Measurements from ENCODE around the gene MEGF10.
"Not testable (repeated sequence)": the region's sequence is repeated elsewhere in the genome, so short reads cannot be mapped to it uniquely, and the experiment has no call there.

MEGF10 gene

DNA sequence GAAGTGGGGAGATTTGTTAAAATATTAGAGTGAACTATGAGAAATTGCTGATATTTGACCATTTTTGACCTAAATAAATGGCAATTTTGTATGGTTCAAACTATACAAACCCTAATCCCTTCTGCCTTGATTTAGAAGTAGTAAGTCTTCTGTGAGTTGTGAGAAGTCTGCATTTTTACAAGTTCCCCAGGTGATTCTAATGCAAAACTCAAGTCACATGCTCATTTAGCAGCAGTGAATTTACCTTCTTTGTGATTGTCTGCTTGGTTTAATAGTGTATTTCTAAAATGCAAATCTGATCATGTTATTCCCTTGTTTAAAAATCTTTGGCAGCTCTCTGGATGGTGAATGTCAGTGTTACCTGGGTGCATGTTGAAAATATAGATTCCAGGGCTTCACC, 2.8 kb downstream of the MEGF10 start:
- ATAC-seq: no peak
- Mint-ChIP-seq H3K4me3 (no peak overlapping the region), H3K4me1 (peaks cover 5% of the 10 kb centered on the region)

DNA sequence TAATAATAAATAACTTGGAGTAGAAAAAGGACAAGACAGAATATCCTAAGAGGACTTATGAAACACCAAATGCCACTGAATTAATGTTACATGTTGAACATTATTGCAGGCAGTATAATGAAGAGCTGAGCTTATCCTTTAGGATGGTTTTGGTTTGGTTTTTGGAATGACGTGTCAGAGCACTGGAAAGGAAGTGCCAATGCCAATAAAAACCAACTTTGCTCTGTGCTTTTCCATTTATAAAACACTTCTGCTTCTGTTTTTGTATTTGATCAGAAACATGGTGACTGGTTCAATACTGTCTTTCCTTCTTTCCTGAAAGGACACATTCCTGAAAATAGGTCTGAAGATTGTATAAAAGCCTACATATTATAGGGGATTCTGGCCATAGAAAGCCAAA, 4.2 kb downstream of the MEGF10 start:
- H3K4me3 Mint-ChIP-seq: no peak overlapping the region
- no peaks in the 10 kb centered on the region for H3K9me3 Mint-ChIP-seq
- no peaks in the 10 kb centered on the region for H3K36me3 Mint-ChIP-seq
- DNase-seq (ENCODE audit: low spot score in 2 of 2): no peak
- H3K27ac Mint-ChIP-seq: no peak overlapping the region
- peaks cover 5% of the 10 kb centered on the region for H3K4me1 Mint-ChIP-seq
- ATAC-seq: no peak

More for the DNA sequence above, 2.8 kb downstream of the MEGF10 start:
- no peaks in the 10 kb centered on the region for H3K36me3 Mint-ChIP-seq
- no peak overlapping the region for H3K27ac Mint-ChIP-seq
- no peaks in the 10 kb centered on the region for H3K9me3 Mint-ChIP-seq
- DNase-seq (ENCODE audit: low spot score in 2 of 2): no peak

DNA sequence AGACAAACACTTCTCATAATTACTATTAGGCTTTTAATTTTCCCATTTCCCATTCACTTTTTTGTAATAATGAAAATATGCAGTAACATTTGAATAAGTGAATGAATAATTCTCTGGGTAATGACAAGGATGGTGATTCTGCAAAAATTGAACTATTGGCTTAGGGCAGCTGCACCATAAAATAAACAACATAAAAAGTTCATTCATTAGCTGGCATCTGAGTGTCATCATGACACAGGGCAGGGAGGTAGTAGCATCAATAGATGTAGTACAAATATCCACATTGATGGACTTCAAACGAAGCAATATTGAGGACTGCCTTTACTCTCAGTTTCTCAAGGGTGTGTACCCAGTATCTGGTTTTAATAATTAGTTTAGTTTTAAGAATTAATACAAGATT, 4.9 kb downstream of the MEGF10 start:
- ATAC-seq (no peak), DNase-seq (ENCODE audit: low spot score in 2 of 2) (no peak)
- H3K4me1 Mint-ChIP-seq: peaks cover 5% of the 10 kb centered on the region
- H3K9me3 Mint-ChIP-seq: no peaks in the 10 kb centered on the region
- no peaks in the 10 kb centered on the region for H3K36me3 Mint-ChIP-seq
- no peak overlapping the region for H3K4me3 Mint-ChIP-seq
- H3K27ac Mint-ChIP-seq: no peak overlapping the region

DNA sequence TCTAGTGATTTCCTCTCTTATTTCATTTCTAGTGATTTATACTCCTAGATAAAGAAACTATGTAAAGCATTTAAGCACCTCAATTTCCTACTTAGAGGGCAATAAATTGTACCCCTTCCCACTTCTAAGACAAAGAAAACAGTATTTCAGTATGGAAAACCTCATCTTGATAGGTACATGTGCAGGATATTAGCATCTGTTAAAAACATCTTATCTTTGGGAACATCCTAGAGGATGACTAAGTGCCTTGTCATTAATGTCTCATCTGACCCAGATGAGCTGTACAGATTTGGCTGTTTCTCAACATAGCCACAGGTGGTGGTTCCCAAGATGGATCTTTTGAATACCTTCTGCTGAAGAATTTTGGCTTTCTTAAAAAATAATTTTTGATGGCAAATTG, 5.7 kb downstream of the MEGF10 start:
- Mint-ChIP-seq H3K27ac (no peak overlapping the region), H3K9me3 (no peaks in the 10 kb centered on the region), H3K4me1 (peaks cover under 1% of the 10 kb centered on the region), H3K4me3 (no peak overlapping the region), H3K36me3 (no peaks in the 10 kb centered on the region)
- DNase-seq (ENCODE audit: low spot score in 2 of 2) (no peak), ATAC-seq (no peak)

DNA sequence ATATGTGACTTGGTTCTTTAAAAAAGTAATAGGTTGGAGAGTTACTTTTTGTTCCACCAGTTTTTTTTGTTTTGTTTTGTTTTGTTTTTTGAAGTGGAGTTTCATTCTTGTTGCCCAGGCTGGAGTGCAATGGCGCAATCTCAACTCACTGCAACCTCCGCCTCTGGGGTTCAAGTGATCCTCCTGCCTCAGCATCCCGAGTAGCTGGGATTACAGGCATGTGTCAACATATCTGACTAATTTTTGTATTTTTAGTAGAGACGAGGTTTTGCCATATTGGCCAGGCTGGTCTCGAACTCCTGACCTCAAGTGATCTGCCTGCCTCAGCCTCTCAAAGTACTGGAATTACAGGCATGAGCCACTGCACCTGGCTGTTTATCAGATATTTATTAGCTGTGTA, 6.3 kb downstream of the MEGF10 start:
- not testable (repeated sequence) for ATAC-seq; H3K36me3 Mint-ChIP-seq; DNase-seq (ENCODE audit: low spot score in 2 of 2); H3K4me3 Mint-ChIP-seq; H3K27ac Mint-ChIP-seq; H3K4me1 Mint-ChIP-seq; H3K9me3 Mint-ChIP-seq

DNA sequence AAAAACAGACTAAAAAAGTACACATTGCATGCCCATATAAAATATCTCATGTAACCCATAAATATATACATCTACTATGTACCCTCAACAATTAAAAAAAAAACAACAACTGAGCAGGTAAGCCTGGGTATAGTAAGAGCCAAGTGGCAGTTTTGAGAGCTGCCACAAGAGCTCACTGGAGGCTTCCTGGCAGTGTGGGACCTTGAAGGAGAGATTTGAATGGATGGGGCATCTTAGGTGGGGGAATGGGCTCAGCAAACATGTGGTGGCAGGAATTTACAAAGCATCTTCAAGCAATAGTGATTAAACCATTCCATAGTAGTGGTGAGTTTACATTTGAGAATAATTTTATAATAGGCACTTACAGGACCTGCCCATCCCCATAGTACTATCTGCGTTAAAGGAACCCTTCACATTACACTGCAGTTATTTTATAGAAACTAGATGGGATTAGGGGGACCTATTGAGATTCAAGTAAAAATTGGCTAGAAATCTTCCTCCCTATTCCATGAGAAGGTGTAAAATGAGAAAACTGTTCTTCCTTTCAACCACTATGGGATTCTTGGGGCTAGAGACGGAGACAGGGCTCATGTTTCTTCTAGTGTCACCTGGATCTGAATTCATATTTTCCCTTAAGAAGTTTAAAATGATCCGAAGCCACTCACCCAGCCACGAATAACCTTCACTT, 6.9 kb downstream of the MEGF10 start:
- Mint-ChIP-seq H3K27ac (no peak overlapping the region), H3K4me1 (no peaks in the 10 kb centered on the region), H3K4me3 (no peak overlapping the region), H3K36me3 (no peaks in the 10 kb centered on the region), H3K9me3 (no peaks in the 10 kb centered on the region)
- ATAC-seq: no peak
- no peak for DNase-seq (ENCODE audit: low spot score in 2 of 2)

DNA sequence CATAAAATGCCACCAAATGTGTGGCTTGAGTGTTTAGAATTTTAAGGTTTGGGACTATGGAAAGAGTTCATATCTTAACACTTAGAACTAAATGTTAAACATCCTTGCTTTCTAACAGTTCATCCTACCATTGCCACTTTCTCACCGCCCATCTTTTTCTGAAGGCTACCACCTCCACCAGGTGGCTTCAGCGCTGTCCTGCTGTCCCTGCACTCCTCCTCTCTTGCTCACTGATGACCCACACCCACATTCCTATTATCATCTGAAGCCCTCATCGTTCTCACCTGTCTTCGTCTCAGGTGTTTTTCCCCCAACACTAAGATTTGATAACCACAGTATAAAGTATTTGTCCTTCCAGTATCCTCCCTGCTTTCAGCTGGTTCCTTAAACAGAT, 7.4 kb downstream of the MEGF10 start:
- ATAC-seq: no peak
- H3K4me3 Mint-ChIP-seq: no peak overlapping the region
- no peaks in the 10 kb centered on the region for H3K36me3 Mint-ChIP-seq
- H3K27ac Mint-ChIP-seq: no peak overlapping the region
- H3K9me3 Mint-ChIP-seq: no peaks in the 10 kb centered on the region
- H3K4me1 Mint-ChIP-seq: no peaks in the 10 kb centered on the region
- DNase-seq (ENCODE audit: low spot score in 2 of 2): no peak

DNA sequence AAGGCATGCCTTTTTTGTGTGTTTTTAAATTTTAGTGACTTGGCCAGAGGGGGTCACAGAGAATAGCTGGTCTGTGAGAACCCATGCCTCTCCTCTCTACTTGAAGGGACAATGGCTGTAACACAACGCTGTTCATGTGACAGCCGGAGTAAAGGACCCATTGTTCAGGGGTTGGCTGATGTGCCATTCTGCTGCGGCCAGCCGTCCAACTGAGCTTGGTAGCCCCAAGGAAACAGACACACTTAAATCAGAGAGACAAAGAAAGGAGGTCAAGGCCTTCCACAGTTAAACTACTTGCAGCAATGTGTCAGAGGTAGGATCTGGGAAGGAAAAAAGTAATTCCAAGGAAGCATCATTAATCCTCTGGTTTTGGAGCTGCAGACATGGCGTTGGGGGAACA, 8.1 kb downstream of the MEGF10 start:
- Mint-ChIP-seq H3K27ac (no peak overlapping the region), H3K9me3 (no peaks in the 10 kb centered on the region), H3K4me1 (no peaks in the 10 kb centered on the region), H3K36me3 (no peaks in the 10 kb centered on the region), H3K4me3 (no peak overlapping the region)
- ATAC-seq: peak; percentile 19
- DNase-seq (ENCODE audit: low spot score in 2 of 2): no peak

DNA sequence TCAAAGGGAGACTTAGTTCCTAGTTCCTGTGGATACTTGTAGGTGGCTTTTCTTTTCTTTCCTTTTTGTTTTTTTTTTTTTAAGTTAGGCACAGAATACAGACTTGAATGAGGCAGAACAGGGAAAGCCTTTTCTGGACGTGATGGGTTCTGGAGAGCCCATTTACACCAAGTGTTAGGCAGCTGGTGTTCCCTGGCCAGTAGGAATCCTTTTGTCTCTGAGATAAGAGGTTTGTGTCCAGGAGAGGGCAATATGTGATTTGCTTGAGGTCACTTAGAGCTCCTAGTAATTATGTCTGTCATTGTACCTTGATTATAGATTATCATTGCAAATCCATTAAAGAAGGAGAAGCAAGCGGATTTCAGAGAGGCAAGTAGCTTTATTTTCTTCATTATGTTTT, 9.1 kb downstream of the MEGF10 start:
- DNase-seq (ENCODE audit: low spot score in 2 of 2) (no peak), ATAC-seq (no peak)
- Mint-ChIP-seq H3K36me3 (no peaks in the 10 kb centered on the region), H3K4me3 (no peak overlapping the region), H3K4me1 (no peaks in the 10 kb centered on the region), H3K27ac (no peak overlapping the region), H3K9me3 (no peaks in the 10 kb centered on the region)

DNA sequence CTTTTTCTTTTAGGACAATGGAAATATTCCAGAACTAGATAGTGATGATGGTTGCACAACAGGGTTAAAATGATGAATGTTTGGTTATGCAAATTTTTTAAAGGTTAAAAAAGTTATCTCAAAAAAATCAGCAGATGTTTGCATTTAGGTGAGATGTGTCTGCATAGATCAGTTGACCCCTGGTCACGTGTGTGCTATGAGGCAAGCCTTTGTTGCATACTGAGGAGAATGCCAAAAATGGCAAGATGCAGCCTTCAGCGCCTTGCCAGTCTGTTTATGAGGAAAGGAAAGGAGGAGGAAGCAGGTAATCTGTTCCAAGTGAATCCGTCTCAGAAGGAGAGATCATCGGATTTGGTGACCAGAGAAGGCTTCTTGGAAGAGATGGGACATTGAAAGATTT, 11.9 kb downstream of the MEGF10 start:
- DNase-seq (ENCODE audit: low spot score in 2 of 2) (no peak), ATAC-seq (no peak)
- H3K9me3 Mint-ChIP-seq: no peaks in the 10 kb centered on the region
- no peaks in the 10 kb centered on the region for H3K36me3 Mint-ChIP-seq
- no peaks in the 10 kb centered on the region for H3K4me1 Mint-ChIP-seq
- H3K4me3 Mint-ChIP-seq: no peak overlapping the region
- no peak overlapping the region for H3K27ac Mint-ChIP-seq

DNA sequence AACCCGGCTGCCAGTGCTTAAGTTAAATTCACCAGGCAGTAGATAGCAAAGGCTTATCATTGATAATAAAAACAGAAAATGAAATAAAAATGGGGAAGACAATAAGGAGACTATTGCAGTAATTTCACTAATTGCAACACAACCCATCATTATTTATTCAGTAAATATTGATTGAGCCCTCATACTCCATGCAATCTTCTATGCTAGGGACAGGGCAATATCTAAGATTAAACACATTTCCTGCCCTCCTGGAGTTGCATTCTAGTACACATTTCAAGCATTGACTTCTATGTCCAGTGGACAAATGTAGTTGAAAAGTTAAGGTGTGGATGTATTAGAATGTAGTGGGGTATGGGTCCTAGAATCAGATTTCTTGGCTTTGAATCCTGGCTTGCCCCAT, 12.8 kb downstream of the MEGF10 start:
- H3K4me1 Mint-ChIP-seq: no peaks in the 10 kb centered on the region
- H3K4me3 Mint-ChIP-seq: no peak overlapping the region
- no peak for DNase-seq (ENCODE audit: low spot score in 2 of 2)
- no peaks in the 10 kb centered on the region for H3K36me3 Mint-ChIP-seq
- ATAC-seq: no peak
- H3K9me3 Mint-ChIP-seq: no peaks in the 10 kb centered on the region
- no peak overlapping the region for H3K27ac Mint-ChIP-seq

DNA sequence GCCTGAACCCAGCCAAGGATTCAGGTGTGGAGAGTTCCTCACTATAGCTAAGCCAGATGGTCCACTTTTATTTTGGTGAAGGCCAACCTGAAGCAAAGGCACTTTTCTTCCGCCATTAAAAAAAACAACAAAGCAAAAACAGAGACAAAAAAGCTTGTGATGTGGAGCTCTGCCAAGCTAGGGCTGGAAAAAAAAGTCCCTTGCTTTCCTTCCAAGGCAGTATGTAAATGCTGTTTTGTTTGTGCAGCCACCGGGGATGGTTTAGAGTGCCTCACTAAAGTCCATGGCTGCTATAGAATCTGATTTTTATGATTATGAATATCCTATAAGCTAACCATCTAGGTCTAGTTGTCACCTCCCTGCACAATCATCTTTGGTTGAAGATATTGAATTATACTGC, 14.9 kb downstream of the MEGF10 start:
- H3K4me1 Mint-ChIP-seq: no peaks in the 10 kb centered on the region
- H3K27ac Mint-ChIP-seq: no peak overlapping the region
- DNase-seq (ENCODE audit: low spot score in 2 of 2): no peak
- no peak overlapping the region for H3K4me3 Mint-ChIP-seq
- H3K36me3 Mint-ChIP-seq: no peaks in the 10 kb centered on the region
- no peak for ATAC-seq
- H3K9me3 Mint-ChIP-seq: no peaks in the 10 kb centered on the region

DNA sequence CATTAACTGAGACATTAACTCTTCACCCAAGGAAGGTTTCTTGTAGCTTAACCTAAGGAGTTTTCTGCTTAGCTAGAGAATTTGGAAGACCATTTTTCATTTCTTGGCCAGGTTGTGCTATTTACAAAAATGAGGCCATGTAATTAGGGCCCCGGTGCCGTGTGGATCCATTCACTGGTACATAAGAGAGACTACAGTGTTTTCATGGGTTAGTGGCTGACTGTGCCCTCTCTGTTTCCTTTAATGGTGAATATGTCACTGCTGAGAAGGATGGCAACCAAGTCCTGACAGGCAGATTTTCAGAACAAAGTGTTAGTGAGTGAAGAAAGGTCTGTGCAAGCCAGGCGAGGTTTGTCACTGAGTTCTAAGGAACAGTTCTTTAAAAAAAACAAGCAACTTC, 15.4 kb downstream of the MEGF10 start:
- no peaks in the 10 kb centered on the region for H3K4me1 Mint-ChIP-seq
- no peak for ATAC-seq
- no peak overlapping the region for H3K4me3 Mint-ChIP-seq

DNA sequence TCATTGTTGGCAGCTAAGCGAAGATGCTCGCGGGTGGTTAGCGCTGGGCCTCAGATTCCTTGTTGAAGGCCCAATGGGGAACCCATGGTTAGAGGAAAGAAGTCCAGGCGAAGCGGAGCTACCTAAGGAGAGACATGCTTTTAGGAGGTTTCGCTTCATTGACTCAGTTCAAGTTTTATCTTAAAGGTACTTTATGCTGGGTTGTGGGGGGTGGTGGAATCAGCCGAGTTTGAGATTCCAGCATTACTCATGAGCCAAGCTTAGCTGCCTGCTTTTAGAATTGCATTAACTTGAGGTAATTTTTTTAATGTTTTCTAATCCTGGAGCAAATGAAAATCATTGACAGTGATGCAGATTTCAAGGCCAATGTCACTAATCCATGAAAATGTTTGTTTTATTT, 16.1 kb downstream of the MEGF10 start:
- H3K36me3 Mint-ChIP-seq: no peaks in the 10 kb centered on the region

More for the DNA sequence above, 15.4 kb downstream of the MEGF10 start:
- H3K9me3 Mint-ChIP-seq: no peaks in the 10 kb centered on the region
- no peak overlapping the region for H3K27ac Mint-ChIP-seq
- H3K36me3 Mint-ChIP-seq: no peaks in the 10 kb centered on the region
- no peak for DNase-seq (ENCODE audit: low spot score in 2 of 2)

DNA sequence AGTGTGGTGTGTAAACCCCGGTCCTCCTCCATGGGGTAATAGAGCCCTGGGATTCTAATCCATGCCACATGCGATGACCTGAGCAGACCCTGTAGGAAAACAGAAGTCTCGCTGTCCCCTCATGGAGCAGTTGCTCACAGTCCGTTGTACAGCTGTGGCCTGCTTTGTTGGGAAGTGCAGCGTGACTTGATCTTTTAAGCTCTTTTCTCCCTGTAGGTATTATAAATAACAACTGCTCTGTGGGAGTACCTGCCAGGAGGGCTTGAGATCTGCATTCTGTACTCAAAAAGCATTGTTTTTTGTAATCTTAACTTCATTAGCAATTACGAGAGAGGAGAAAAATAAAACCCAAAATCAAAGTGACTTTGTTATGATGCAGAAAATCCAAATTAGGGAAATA, 17.3 kb downstream of the MEGF10 start:
- DNase-seq (ENCODE audit: low spot score in 2 of 2): no peak
- H3K4me3 Mint-ChIP-seq: no peak overlapping the region
- H3K9me3 Mint-ChIP-seq: no peaks in the 10 kb centered on the region
- no peaks in the 10 kb centered on the region for H3K36me3 Mint-ChIP-seq
- H3K27ac Mint-ChIP-seq: no peak overlapping the region
- H3K4me1 Mint-ChIP-seq: no peaks in the 10 kb centered on the region
- no peak for ATAC-seq

More for the DNA sequence above, 16.1 kb downstream of the MEGF10 start:
- Mint-ChIP-seq H3K27ac (no peak overlapping the region), H3K4me1 (no peaks in the 10 kb centered on the region), H3K4me3 (no peak overlapping the region), H3K9me3 (no peaks in the 10 kb centered on the region)
- ATAC-seq: no peak
- no peak for DNase-seq (ENCODE audit: low spot score in 2 of 2)

DNA sequence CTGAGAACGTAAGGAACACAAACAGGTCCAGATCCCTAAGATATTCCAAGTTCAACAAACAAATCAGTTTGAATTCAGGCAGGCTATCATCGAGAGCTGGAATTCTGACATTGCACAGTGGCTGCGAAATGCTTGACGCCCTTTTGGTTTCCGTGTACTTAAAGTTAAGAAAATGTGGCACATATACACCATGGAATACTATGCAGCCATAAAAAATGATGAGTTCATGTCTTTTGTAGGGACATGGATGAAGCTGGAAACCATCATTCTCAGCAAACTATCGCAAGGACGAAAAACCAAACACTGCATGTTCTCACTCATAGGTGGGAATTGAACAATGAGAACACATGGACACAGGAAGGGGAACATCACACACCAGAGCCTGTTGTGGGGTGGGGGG, 17.7 kb downstream of the MEGF10 start:
- H3K36me3 Mint-ChIP-seq; ATAC-seq; H3K27ac Mint-ChIP-seq; H3K9me3 Mint-ChIP-seq; H3K4me1 Mint-ChIP-seq; H3K4me3 Mint-ChIP-seq; DNase-seq (ENCODE audit: low spot score in 2 of 2): not testable (repeated sequence)

DNA sequence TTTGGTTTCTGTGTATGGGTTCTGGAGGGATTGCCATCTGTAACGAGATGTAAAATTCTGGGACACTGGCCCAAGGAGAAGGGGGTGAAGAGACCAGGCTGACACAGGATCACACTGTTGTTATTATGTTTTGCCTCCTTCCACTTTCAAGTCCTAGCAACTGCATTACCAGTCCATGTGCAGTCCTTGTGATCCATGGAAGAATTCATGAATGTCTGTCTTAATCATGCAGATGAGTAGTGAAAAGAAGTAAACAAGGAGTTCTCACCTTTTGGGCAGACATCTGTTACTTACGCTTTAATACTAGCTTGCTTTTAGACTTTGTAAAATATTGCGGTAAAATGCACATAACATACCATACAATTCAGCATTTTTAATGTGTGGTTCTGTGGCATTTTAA, 18.3 kb downstream of the MEGF10 start:
- Mint-ChIP-seq H3K27ac (no peak overlapping the region), H3K4me3 (no peak overlapping the region), H3K36me3 (no peaks in the 10 kb centered on the region), H3K4me1 (no peaks in the 10 kb centered on the region), H3K9me3 (no peaks in the 10 kb centered on the region)
- DNase-seq (ENCODE audit: low spot score in 2 of 2) (no peak), ATAC-seq (no peak)
